HG03103 (cell line): ENCODE results near the gene IREB2.

Source experiments
- ATAC-seq: cut with Tn5 transposase; IDR thresholded peaks from one replicate; pipeline ENCODE4 v1.9.1; 2021; ENCODE audit warnings: low read depth; ENCODE audit not compliant: unreplicated experiment

Gene IREB2

DNA sequence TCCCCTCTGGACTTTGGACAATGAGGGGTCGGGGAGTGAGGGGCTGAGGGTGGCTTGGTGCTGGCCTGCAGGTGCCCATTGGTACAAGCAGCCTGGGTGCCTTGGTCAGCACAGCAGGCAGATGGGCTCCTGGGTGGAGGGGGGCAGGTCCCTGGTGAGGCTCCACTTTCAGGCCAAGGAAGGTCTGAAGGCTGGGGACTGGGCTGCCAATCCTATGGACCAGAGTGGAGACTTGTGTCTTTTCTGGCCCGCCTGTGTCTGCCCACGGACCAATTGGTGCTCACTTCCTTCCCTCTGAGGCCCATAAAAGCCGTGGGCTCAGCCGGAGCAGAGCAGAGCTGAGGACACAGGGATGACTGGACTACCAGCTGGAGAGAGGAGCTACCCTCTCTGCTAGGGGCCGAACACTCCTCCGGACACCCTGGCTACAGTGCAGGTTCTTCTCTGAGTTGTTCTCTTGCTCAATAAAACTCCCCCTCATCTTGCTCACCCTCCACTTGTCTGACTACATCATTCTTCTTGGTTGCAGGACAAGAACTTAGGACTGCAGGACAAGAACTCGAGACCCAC lies 31.9 kb upstream of the IREB2 start:
- ATAC-seq = no peak

DNA sequence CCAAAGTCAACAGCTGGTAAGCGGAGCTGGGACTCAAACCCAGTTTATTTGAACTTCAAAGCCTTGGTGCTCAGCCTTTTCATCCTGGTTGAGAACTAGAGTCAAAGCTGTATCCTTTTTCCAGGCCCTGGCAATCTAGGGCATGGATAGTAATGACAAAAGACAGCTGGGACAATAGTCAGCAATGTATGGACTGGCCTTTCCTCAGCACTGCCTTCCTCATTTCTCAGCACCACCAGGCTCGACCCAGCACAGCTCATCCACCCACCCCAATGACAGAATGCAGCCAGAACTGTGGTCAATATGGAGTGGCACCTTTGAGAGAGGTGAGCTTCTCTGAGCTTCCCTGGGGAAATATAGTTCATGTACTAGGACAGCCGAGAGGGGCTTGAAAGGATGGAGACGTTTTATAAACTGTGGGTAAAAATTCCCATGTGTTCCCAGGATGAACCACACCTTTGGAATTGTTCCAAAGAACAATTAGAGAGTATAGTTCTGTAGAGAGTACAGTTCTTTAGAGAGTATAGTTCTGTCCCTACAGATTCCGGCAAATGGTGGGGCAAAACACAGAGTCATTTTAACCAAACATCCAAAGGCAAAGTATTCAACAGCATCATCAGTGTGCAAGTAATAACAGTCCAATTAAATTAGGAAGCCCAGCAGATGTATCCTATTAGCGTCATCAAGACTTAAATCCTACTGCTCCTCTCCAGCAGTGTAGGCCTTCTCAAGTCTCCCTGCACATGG lies 30.2 kb upstream of the IREB2 start:
- ATAC-seq = no peak

- ATAC-seq = no peak
These were observed 29.7 kb upstream of the IREB2 start for GRCh38 chr15:78408355-78408640.

DNA sequence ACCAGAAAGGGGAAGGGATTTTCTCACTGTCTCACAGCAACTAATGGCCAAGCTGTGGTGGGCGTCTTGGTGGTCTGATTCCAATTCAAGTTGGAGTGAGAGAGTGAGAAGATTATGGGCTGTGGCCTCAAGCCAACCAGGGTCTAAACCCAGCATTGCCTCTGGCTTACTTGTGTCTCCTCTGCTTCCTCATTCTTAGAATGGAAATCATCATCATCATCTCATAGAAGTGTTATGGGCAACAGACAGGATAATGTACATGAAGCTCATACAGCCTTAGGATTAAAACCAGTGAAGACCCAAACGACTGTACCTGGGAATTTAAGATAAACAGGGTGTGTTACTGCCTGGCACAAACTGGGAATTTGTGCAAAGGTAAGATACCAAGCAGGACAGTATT lies 29.1 kb upstream of the IREB2 start:
- no peak for ATAC-seq

GRCh38 chr15:78411061-78411460 lies 27.0 kb upstream of the IREB2 start:
- no peak for ATAC-seq

- ATAC-seq = no peak
These were observed 23.3 kb upstream of the IREB2 start for GRCh38 chr15:78414621-78415250.

GRCh38 chr15:78415284-78415683 lies 22.7 kb upstream of the IREB2 start:
- no peak for ATAC-seq

GRCh38 chr15:78417754-78418630 lies 20.0 kb upstream of the IREB2 start:
- ATAC-seq = no peak

- no peak for ATAC-seq
These were observed 19.3 kb upstream of the IREB2 start for GRCh38 chr15:78418686-78419085.

DNA sequence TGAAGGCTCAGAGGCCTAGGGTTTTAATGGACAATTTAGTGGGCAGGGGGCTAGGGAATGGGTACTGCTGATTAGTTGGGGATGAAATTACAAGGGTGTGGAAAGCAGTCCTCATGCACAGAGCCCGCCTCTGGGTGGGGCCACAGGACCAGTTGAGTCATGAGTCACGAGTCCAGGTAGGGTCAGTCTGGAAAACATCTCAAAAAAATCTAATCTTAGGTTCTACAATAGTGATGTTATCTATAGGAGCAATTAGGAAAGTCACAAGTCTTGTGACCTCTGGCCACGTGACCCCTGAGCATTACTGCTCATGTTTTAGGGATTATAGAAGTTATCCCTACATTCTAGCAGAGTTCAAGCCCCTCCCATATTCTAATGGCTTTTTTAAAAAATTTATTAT lies 18.6 kb upstream of the IREB2 start:
- no peak for ATAC-seq

DNA sequence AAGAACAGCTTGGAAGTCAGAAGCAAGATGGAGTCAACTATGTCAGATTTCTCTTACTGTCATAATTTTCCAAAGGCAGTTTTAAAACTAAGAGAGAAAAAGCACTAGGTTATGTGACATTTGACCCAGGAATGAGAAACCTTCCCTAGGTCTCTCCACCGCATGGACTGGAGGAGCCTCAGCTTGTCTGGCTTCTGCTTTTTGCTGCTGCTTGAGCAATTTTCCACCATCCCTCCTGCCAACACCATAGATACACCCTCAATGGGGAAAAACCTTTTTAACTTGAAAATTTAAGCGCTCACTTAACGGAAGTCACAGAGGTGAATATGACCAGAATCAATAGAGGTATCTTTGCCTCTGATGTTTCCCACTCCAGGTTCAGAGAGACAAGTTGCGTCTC lies 17.8 kb upstream of the IREB2 start:
- no peak for ATAC-seq

GRCh38 chr15:78420766-78421165 lies 17.2 kb upstream of the IREB2 start:
- no peak for ATAC-seq

GRCh38 chr15:78421238-78421965 lies 16.6 kb upstream of the IREB2 start:
- no peak for ATAC-seq

GRCh38 chr15:78422571-78423340 lies 15.3 kb upstream of the IREB2 start:
- no peak for ATAC-seq

DNA sequence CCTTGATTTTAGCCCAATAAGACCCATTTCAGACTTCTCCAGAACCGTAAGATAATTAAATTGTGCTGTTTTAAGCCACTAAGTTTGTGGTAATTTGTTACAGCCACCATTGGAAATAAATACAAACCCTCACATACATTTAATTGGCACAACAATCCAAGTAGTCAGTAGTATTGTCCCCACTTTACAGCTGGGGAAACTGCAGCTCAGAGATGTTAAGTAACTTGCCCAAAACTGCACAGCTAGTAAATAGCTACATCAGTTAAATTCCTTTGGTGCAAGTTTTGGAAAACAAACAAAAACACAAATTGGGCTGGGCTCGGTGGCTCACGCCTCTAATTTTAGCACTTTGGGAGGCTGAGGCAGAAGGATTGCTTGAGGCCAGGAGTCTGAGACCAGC lies 13.3 kb upstream of the IREB2 start:
- no peak for ATAC-seq

DNA sequence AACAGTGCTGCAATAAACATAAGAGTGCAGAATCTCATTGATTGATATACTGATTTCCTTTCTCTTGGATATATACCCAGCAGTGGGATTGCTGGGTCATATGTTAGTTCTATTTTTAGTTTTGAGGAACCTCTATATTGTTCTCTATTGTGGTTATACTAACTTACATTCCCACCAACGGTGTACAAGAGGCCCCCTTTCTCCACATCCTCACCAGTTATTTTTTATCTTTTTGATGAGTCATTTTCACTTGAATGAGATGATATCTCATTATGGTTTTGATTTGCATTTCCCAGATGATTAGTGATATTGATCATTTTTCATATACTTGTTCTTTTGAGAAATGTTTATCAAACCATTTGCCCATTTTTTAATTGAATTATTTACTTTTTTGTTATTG lies 12.4 kb upstream of the IREB2 start:
- ATAC-seq = no peak

- ATAC-seq = no peak
These were observed 11.7 kb upstream of the IREB2 start for GRCh38 chr15:78426300-78426699.

DNA sequence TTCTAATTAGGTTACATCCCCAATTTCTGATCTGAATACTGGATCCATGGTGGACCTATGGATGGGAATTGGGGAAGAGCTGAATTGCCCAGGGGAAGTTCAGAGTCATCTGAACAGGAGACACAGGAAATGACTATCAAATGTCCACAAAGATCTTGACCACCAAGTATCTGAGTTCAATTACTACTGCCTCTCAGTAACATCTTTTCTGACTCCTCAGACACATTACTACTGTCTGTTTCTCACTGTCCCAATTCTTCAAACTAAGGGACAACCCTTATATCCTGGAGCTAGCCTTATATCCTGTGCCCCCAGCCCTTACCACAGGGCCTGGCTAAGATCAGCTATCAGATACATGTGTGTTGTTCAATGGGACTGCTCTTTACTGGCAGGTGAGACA lies 10.1 kb upstream of the IREB2 start:
- no peak for ATAC-seq

DNA sequence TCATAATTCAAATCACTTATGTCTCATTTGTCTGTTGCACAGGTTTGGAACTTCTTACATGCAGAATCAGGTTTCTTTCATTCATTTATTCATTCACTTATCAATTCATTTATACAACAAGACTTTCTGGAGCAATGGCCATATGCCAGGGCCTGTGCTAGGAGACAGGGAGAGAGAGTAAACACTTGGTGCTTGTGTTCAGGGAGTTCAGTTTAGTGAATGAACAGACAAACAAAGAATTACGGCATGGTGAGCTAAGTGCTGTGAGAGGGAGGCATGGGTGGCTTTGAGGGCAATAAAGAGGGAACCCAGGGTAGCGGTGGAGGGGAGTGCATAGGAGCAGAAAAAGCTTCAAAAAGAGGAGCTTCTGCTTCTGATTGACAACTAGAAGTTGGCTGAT lies 8.5 kb upstream of the IREB2 start:
- ATAC-seq = no peak

- no peak for ATAC-seq
These were observed 6.1 kb upstream of the IREB2 start for GRCh38 chr15:78431955-78432354.
